Activated CD4-positive, alpha-beta T cell treated with anti-CD3 and anti-CD28 coated beads, Interleukin-10, Interleukin-2, amounts not matched to agents 100 ng/mL and 50 ng/mL, durations not matched to agents 16 hours and 8 hours (primary cell): ENCODE measurements around the gene SEPTIN5.

Experiments used
- DNase-seq: peaks from one replicate; pipeline ENCODE4 v3.0.0-alpha.2; 2020

Gene SEPTIN5

DNA sequence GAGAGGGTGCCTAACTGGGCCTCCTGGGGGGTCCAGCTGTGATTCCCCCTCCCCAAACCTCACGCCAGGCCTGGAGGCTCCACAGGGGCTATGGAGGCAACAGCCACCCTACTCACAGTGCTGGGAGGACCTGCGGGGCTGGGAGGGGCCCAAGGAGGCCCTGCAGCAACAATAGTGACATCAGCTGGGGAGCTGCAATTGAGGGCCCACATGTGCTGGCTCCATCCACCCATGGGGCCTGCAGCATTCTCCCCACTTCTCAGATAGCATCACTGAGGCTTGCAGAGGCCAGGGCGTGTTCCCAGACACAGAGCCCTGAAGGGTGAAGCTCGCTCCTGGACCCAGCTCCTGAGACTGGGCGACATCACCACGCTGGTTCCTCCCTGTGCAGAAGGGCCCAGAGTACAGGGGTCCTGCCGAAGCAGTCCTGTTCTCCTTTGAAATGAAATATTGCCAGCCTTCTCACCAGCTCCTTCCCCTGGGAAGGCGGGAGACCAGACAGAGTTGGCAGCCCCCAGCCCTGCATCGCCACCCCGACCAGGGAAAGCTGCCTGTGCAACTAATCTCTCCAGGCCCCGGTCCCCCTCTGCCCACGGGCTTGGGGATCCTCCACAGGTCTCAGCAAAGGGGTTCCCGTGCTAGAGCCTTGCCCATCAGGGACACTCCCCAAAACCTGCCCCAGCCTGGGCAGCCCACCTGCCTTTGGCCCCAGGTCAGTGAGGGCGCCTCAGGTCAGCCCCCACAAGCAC is 37.4 kb downstream of the SEPTIN5 start:
- DNase-seq, result no peak

DNA sequence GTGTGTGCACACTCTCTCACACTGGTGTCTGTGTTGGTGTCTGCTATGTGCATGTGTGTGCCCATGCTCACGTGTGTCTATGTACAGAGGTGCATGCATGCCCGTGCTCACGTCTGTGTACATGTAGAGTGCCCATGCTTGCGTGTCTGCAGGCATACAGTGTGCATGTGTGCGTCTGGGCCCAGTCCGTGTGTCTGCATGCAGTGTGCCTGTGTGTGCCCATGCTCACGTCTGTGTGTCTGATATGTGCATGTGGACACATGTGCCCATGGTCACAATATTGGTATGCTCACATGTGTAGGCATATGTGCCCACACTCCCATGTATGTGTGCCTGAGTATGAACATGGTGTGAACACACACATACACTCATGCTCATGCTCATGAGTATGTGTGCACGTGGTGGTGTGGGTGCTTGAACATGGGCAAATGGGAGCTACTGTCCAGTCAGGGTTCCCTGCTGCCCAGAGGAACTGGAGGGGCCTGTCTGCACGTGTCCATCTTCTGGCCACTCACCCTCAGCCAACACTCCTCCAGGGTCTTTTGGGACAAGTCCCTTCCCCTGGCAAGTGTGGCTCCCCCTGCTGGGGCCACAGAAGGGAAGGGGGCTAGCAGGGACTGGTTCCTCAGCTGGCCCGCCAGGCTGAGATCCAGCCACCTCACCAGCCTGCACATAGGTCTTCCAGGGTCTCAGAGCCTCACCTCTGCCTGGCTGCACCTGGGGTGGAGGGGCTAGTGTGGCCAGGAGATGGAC is 39.0 kb downstream of the SEPTIN5 start:
- DNase-seq, result no peak

DNA sequence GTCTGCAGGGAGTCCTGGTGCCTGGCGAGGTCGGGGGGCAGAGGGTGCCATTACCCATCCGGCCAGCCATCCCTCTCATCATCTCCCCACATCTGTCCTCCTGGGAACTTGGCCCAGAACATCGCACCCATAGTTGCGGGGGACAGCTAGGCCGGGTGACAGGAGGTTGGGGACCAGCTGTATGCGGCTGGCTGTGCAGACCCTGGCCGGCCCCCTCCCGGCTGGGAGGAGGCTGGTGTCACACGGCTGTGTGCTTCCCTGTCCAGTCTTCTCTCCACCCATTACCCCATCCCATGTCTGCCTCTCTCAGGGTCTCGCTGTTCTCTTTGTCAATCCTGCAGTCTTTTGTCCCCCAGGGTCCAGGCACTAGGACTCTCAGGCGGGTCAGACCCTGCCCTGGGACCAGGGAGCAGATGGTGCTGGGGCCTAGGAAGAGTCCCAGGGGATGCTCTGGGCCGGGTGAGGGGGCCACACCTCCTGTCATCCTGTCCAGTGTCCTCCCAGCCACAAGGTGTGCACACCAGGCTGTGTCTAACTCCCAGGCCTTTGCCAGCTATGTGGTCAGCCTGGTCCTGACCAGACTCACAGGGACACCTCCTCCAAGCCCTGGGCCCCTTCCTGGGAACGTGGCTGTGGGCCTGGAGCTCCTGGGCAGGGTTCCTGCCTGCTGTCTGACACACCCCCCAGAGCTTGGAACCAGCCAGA is 39.8 kb downstream of the SEPTIN5 start:
- DNase-seq, result no peak

DNA sequence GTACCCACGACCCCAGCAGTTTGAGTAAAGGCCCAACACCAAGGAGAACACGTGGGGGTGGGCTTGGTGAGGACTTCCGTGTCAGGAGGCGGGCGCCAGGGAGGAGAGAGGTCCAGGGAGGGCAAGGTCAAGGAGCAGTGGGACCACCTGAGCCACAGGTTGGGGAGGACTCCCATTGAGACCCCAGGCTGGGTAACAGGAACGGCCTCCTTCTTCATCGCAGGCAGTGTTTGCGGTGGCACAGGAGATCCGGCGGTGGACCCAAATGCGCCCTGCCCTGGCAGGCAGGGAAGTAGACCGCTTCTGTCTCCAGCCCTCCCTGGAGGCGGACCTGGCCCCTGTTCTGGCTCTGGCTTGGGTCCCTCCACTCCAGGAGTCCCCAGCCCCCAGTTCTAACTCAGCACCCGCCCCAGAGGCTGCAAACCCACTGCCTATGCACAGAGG is 40.4 kb downstream of the SEPTIN5 start:
- no peak for DNase-seq

DNA sequence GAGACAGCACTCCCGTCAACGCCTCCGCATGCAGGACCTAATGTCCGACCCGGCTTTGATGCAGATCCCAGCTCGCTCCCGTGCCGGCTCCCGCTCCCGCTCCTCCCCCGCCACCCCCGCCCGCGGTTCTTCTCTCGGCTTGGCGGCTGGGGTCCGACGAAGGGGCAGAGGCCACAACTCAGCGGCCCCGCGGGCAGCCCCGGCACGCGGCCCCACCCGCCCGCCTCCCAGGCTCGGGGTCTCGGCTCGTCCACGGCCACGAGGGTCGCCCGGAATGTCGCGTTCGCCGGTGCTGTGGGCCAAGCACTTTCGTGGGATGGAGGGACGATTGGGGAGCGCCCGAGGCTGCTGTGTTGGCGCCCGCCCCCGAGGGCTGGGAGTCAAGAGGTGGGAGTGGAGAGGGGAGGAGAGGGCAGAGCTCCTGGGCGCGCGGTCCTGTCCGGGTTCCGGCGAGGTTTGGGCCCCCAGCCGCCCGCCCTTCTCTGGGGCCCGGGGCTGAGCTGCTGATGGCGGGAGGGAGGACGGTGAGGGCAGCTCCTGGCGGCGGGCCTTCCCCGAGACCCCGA is 40.9 kb downstream of the SEPTIN5 start:
- no peak for DNase-seq

DNA sequence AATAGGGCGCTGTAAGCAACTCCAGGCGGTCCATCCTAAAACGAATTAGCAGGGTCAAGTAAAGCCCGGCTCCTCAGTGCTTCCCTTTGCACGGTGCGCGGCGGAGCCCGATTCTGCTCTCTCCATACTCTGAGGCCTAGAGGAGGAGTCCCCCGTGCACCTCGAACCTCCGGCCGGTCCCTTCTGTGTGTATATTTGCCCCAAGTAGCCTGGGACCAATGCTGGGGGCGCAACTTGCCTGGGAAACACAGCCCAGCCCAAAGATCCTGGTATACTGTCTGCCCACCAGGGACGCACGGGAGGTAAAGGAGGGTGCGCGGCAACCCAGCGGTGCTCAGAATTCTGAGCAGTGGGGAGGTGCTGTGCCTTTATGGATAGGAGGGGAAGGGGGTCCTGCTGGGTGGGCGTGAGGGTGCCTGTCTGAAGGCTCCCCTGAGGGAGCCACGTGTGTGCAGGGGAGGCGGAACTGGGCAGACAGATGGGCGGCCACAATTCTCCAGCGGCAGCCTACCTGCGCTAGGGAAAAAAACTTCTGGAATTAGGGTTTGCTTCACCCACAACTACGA is 41.5 kb downstream of the SEPTIN5 start:
- no peak for DNase-seq

DNA sequence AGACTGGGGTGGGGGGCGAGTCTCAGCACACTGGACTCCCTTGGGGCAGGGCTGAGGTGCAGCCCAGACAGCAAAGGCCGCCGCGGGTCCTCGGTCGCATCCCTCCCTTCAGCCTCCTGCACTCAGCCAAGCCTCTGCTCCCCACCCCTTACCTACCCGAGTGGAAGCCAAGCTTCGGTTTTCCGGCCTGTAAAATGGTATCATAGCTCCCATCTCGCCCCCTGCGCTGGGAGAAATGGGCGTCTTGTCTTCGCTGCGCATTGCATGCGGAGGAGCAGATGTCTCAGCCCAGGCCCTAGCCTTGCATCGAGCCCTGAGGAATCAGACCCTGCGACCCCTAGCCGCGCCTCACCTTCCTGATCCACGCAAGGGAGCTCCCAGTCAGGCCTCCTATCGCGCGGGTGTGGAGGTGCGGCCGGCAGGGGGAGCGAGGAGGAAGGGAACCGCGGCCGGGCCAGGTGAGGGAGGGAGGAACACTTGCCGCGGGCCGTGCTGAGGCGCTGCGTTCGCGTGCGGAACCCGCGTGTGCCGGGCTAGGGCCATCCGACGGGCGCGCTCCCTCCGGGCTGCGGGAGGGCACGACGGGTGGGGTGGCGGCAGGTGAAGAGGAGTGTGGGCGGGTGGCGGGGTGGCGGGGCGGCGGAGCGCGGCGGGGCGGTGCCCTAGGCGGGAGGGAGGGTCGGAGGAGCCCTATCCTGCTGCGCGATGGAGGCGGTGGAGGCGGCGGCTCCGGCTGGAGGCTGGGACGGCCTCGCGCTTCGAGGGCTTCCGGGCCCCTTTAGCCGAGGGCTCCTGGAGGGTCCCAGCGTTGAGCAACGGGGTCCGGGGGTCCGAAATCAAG is 42.2 kb downstream of the SEPTIN5 start:
- DNase-seq, result peak; percentile 55

DNA sequence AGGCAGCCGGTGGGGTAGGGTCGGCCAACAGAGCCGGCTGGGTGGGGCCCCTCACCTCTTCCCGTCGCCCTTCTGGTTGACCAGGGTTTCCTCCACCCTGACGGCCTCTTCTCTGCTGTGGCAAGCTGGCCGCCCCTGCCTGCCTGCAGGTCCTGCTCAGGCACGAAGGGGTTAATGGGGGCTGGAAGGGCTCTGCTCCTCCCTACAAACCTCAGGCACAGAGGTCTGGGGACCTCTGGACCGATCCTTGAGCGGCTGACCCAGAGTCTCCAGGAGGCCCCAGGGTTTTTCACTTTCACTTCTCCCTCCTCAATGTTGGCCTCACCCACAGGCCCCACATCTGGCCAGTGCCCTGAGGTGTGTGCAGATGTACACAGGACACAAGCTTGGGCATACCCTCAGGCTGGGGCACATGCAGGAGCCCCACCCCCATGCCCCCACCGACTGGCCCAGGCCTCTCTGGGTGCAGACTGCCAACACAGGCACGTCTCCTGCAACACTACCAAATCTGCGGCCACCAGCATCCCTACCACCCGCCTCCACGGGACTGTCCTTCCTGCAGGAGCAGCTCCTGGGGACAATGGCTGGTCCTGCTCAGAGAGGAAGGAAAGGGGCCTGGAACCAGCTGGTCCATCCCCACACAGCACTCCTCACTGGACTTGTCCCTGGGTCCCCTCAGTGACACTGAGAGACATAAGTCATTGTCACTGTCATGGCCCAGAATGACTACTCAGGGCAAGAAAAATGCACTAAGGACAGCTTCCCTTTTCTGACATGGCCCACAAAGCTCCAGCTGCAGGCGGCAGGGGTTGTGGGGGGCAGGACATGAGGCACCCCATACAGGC is 43.1 kb downstream of the SEPTIN5 start:
- DNase-seq, result no peak

DNA sequence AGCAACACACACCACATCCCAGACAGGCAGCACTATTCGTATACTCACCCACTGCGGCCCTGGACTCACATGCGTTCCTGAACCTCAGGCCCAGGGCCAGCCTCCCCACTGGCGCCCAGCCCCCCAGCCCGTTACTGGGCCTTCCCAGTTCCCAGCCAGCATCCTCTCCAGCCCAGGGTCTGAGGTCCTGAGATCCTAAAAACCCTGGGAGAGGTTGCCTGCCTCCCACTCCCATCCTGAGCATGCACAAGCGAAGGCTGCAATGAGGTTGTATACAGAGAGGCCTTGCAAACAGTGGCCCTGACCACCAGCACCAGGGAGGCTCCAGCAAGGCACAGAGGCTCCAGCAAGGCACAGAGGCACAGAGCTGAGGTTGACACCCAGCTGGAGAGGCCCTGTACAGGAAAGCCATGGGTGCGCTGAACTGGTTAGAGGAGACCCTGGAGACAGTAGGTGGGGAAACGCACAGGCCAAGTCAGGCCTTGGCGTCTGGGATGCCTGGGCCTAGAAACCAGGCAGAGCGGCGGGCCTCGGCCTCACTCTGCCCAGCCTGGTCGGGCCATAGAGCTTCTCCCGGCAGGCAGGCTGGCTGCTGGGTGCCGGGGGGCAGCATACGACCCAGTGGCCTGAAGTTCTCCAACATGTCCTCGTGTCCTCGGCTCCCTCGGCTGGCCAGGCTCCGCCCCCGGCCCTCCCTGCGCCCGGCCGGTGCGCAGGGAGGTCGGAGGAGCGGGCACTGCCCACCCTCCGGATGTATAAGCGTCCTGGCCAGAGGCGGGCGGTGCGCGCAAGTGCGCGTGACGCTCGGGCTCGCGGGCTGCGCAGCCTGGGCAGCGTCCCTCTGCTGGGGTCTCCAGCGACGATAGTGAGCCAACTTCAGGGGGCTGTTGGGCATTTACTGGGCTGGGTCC is 43.9 kb downstream of the SEPTIN5 start:
- no peak for DNase-seq

DNA sequence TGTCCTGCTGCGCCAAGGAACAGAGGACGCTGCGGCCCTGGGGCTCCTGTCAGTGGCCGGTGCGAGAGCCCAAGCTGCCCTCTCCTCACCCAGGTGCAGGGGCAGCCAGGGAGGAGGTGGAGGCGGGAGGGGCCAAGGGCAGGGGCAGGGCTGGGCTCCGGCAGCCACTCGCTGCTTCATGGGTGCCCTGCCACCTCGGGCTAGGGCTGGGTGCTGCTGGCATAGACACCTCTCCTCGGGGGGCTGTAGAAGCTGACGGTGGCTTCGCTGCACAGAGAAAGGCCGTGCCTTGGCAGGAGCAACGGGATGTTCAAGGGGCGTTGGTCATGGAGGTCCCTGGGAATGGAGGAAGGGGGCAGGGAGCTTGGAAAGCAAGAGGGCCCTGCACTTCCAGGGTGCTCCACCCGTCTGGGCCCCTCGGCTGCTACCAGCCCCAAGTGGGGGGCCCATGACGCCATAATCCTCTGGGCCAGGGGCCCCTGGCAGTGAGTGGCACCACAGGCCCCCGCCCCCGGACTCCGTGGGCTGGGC is 44.7 kb downstream of the SEPTIN5 start:
- DNase-seq, result no peak

DNA sequence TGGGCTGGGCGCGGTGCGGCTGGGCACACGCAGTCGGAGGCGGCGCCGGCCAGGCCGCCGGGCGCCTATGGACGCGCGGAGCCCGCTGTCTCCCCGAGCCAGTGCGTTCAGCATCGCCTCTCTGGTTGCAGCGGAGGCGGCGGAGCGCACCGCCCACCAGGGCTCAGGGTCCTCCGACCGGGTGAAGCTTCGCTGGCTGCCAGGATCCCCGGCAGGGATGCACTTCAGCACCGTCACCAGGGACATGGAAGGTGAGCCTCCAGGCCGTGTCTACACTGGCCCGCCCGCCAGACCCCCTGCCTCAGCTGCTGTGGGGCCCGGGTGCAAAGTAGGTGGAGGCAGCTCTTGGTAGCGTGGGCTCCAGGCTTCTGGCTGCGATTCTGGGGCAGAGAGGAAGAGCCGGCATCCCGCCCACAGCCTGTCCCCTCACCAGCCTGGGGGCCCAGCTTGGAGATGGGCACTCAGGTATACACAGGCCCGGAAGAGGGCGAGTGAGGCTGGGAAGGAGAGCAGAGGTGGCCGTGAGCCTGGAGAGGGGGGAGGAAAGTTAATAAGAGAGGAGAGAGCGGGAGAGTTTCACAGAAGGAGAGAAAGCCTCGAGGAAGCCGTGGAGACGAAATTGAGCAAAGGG is 45.2 kb downstream of the SEPTIN5 start:
- no peak for DNase-seq

DNA sequence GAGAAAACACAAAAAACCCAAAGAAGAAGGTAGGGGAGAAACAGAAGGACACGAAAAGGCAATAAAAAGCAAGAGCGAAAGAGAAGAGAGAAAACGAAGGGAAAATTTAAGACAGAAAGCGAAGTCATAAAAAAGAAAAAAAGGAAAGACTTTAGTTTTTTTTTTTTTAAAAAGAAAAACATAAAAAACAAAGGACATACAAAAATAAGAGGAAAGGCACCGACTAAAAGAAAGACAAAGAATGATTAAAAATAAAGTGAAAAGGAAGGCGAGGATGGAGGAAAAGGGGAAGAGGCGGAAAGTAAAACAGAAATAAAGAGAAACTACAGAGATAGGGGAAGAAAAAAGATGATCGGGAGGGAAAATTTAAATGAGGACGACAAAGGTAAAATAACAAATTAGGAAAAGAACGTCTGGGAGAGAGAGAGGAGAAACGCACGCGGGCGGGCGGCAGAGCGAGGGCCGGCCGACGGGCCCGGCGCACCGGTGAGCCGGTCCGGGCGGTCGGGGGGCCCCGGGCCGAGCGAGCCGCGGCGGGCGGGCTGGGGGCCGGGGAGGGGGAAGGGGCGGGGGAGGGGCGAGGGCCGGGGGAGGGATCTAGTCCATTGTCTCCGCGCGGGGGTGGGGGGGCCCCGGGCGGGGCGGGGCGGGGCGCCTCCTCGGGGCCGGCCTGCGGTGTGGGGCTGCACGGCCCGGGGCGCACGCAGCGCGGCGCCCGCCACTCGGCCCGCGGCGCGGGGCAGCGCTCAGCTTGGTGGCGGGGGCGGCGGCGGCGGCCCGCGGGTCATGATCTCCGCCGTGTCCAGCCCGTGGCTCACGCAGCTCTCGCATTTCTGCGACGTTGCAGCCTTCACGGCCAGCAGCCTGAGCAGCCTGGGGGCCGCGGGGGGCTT is 46.0 kb downstream of the SEPTIN5 start, which contains the start of gene TBX1:
TSS of gene TBX1 (plus strand) at position 721 of the 893 bp plus-strand sequence. CDS start at position 787, 66 bp downstream.
- no peak for DNase-seq

DNA sequence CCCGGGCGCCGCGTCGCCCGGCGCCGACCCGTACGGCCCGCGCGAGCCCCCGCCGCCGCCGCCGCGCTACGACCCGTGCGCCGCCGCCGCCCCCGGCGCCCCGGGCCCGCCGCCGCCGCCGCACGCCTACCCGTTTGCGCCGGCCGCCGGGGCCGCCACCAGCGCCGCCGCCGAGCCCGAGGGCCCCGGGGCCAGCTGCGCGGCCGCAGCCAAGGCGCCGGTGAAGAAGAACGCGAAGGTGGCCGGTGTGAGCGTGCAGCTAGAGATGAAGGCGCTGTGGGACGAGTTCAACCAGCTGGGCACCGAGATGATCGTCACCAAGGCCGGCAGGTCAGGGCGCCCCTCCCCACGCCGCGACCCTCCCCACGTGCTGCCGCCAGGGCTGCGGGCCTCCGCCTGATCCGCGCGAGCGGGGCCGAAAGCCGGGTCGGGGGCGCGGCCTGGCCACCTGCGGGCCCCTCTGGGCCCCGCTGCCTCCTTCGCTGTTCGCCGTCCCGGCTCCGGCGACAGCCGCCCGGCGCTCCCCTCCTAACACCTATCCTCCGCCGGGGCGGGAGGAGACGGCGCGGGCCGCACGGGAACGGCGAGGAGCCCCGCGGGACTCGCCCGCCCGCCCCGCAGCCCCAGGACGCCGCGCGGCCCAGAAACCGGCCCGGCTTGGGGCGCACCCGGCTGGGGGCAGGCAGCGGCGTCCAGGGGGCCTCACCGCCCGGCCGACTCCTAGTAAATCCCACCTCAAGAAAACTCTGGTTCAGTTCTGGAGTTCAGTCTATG is 46.8 kb downstream of the SEPTIN5 start:
- no peak for DNase-seq

DNA sequence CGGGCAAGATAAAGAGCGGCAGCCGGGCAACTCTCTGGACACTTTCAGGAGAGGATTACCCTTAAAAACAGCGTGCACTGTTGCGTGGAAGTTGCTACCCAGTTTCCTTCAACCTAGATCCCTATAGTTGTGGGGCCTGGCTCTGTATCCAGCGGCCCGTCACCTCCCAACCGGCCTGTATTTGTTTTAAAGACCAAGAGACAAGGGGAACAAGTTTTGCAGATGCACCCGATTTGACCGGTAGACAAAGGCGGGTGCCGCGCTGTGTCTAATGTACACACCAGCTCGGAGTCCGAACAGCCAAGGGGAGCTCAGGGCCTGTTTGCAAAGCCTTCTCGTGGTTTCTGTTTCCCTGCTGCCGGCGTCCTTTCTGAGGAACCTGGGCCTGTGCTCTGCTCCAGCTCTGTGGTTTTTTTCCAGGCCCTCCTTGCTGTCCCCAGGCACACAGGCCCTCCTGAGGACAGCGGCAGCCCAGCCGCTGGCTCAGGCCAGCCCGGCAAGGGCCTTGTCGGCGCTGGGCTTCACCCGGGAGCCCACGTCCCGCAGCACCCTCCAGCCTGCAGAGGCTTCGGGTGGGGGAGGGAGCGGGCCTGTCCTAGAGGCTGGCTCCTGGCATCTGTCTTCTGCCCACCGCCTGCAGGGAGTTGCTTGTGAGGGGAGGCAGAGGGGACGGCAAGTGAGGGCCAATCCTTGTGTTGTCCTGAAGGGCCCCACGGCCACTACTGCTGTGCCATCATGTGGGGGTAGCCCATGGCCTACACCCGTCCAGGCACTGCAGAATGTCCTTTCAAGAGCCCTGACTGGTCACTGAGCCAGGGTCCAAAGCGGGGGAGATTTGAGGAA is 47.6 kb downstream of the SEPTIN5 start:
- DNase-seq, result no peak

DNA sequence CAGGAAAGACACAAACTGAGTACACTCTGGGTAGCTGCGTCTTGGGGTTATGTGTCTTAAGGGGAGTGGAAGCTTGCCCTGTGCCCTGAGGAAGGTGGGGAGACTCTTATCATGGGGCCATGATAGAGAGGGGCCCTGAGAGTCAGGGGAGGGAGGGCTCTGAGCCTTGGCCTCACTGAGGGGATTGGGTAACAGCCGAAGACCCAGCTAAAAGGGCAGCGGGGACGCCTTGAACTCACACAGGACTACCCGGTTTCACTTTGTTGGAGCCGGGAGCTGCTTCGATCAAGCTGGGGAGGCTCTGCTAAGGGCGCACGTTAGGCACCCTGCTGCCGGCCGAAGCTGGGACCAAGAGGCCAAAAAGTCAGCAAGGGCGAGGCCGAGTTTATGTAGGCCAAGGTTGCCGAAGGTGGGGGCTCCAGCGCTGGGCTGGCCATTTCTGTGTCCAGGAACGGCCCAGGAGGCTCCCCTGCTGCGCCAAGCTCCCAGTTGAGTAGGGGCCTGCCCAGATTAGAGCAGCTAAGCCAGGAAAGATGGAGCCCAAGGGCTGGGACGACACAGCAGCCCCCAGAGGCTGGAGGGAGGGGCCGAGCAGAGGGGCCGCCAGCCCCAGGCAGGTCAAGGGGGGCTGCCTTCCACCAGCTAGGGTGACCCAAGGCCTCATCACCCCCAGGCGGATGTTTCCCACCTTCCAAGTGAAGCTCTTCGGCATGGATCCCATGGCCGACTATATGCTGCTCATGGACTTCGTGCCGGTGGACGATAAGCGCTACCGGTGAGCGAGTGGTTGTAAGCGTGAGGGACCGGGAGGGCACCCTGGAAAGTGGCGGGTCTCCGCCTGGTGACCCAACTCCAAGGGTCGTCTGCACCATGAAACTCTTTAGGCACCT is 48.5 kb downstream of the SEPTIN5 start:
- DNase-seq, result no peak
